ENCODE results near the gene STING1.

The STING1 gene

GRCh38 chr5:139458580-139459407 lies 23.8 kb downstream of the STING1 start:
- no peak for TF ChIP-seq CTCF (conservative IDR thresholded peaks at IDR 0.05; ENCODE audit: low read length)
- peak; percentile 82 for DNase-seq (ENCODE audit: low read depth)
- H3K4me3 ChIP-seq (ENCODE audit: low read length): no peak overlapping the region

GRCh38 chr5:139457653-139458306 lies 24.8 kb downstream of the STING1 start:
- no peak for DNase-seq (ENCODE audit: low read depth)
- no peak for TF ChIP-seq CTCF (conservative IDR thresholded peaks at IDR 0.05; ENCODE audit: low read length)

GRCh38 chr5:139457241-139457640 lies 25.3 kb downstream of the STING1 start:
- TF ChIP-seq CTCF (conservative IDR thresholded peaks at IDR 0.05; ENCODE audit: low read length): no peak
- no peak overlapping the region for H3K4me3 ChIP-seq (ENCODE audit: low read length)
- no peak for DNase-seq (ENCODE audit: low read depth)

More at GRCh38 chr5:139457653-139458306, 24.8 kb downstream of the STING1 start:
- H3K4me3 ChIP-seq (ENCODE audit: low read length): no peak overlapping the region

- DNase-seq (ENCODE audit: low read depth): no peak
- TF ChIP-seq CTCF (conservative IDR thresholded peaks at IDR 0.05; ENCODE audit: low read length): no peak
- no peak overlapping the region for H3K4me3 ChIP-seq (ENCODE audit: low read length)
These were observed 25.8 kb downstream of the STING1 start for GRCh38 chr5:139456776-139457175.

- no peak for TF ChIP-seq CTCF (conservative IDR thresholded peaks at IDR 0.05; ENCODE audit: low read length)
These were observed 27.8 kb downstream of the STING1 start for GRCh38 chr5:139454568-139455290.

GRCh38 chr5:139453683-139454567 lies 28.6 kb downstream of the STING1 start:
- TF ChIP-seq CTCF (conservative IDR thresholded peaks at IDR 0.05; ENCODE audit: low read length): no peak
- DNase-seq (ENCODE audit: low read depth): no peak
- H3K4me3 ChIP-seq (ENCODE audit: low read length): no peak overlapping the region

More at GRCh38 chr5:139454568-139455290, 27.8 kb downstream of the STING1 start:
- H3K4me3 ChIP-seq (ENCODE audit: low read length): no peak overlapping the region
- no peak for DNase-seq (ENCODE audit: low read depth)

All from AG10803 (cell line).